ENCODE data around the gene PUS1.
"Not testable (repeated sequence)": the region's sequence is repeated elsewhere in the genome, so short reads cannot be mapped to it uniquely, and the experiment has no call there.

PUS1 gene

DNA sequence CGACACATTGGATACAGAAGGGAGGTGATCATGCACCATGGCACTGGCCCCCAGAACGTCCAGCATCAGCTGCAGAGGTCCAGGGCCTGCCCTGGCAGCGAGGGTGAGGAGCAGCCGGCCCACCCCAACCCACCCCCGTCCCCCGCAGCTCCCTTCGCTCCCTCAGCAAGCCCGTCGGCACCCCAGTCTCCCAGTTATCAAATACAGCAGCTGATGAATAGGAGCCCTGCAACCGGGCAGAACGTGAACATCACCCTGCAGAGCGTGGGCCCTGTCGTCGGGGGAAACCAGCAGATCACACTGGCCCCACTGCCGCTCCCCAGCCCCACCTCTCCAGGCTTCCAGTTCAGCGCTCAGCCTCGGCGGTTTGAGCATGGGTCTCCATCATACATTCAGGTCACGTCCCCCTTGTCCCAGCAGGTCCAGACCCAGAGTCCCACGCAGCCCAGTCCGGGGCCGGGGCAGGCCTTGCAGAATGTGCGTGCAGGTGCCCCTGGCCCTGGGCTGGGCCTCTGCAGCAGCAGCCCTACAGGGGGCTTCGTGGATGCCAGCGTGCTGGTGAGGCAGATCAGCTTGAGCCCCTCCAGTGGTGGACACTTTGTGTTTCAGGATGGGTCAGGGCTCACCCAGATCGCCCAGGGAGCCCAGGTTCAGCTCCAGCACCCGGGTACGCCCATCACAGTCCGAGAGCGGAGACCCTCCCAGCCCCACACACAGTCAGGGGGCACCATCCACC, 31.7 kb downstream of the PUS1 start:
- not testable (repeated sequence) for DNase-seq (ENCODE audit: low spot score)

DNA sequence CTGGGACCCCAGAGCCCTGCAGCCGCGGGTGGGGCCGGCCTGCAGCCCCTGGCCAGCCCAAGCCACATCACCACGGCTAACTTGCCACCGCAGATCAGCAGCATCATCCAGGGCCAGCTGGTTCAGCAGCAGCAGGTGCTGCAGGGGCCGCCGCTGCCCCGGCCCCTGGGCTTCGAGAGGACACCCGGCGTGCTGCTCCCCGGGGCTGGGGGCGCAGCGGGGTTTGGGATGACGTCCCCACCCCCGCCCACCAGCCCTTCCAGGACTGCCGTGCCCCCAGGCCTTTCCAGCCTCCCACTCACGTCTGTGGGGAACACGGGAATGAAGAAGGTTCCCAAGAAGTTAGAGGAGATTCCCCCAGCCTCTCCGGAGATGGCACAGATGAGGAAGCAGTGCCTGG, 32.3 kb downstream of the PUS1 start:
- DNase-seq (ENCODE audit: low spot score): not testable (repeated sequence)

DNA sequence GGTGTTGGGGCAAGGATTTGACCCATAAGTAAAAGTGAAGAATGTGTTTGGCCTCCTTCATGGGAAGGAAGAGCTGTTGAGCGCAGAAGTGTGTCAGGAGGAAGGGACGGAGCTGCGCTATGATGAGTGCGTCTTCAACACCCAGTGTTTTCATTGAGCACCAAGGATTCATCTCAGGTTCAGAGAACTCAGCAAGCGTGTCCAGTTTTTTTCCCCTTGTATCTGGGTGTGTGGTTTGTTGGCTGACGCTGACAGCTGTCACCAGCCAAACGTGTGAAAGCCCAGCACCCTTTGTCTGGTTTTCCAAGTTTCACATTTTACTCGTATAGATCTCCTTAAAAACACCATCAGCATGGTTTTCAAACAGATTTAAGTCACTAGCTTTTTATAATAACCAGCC, 33.0 kb downstream of the PUS1 start:
- no peak for DNase-seq (ENCODE audit: low spot score)

DNA sequence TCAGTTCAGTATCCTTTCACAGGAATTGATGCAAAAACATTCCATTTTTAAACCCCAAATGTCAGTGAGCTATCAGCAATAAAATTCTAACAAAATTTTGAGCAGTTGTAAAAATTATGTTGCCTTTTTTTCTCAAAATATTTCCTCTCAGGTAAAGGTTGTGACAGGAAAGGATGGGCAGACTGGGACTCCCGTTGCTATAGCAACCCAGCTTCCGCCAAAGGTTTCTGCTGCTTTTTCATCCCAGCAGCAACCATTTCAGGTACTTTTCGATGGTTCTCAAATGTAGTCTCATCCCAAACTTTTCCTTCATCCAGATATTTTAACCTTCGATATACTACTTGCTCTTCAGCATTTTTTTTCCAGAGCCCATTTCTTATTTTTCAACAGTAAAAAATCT, 34.3 kb downstream of the PUS1 start:
- DNase-seq (ENCODE audit: low spot score): no peak

DNA sequence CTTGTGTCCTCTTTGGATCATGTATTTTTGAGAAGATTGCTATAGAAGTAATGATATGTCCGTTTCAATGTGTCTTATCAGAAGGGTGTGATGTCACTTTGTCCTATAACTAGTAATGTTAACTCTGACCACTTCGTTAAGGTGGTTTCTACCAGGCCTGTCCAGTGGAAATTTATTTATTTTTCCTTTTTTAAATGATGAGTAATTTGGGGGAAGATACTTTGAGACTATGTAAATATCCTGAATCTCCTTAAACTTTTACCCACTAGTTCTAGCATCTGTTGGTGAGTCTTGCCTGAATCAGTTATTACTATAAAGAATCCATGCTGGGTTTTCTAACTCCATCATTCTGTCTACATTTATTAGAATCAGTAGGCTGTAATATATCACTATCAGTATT, 36.0 kb downstream of the PUS1 start:
- DNase-seq (ENCODE audit: low spot score): no peak

DNA sequence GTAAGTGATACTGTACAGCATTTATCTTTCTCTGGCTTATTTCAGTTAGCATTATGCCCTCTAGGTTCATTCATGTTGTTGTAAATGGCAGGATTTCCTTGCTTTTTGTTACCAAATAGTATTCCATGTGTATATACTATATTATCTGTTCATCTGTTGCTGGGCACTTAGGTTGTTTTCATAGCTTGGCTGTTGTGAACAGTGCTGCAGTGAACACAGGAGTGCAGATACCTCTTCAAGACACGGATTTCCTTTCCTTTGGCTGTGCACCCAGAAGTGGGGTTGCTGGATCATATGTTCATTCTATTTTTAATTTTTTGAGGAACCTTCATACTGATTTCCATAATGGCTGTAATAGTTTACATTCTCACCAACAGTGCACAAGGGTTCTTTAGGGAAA, 42.1 kb downstream of the PUS1 start:
- no peak for DNase-seq (ENCODE audit: low spot score)

DNA sequence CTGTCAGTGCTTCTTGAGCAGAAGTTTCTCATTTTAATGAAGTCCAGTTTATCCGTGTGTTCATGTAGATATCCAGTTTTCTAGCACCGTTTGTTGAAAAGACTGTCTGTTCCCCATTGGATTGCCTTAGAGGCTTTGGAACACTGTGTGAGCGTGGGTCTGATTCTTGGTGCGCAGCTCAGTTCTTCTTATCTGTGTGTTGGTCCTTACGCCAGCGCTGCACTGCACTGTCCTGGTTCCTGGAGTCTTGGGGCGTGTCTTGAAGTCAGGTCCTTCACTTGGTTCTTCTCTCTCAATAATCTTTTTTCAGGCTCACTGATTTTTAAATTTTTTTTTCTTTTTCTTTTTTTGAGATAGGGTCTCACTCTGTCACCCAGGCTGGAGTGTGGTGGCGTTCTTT, 46.2 kb downstream of the PUS1 start:
- no peak for DNase-seq (ENCODE audit: low spot score)

DNA sequence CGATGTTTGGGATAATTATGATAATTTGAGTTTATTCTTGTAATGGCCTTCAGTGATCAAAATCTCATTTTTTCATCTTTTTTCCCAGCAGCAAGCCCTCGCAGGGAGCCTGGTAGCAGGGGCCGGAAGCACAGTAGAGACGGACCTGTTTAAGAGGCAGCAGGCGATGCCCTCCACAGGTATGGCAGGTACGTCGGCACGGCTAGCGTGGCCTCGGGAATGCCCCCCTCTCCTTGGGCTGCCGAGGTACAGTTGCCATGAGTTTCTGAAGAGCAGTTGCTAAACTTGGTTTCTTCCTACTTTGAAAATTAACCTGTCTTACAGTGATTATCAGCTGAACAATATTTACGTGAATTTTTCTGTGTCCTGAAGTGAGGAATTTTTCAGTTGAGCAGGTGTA, 50.5 kb downstream of the PUS1 start:
- DNase-seq (ENCODE audit: low spot score): no peak

DNA sequence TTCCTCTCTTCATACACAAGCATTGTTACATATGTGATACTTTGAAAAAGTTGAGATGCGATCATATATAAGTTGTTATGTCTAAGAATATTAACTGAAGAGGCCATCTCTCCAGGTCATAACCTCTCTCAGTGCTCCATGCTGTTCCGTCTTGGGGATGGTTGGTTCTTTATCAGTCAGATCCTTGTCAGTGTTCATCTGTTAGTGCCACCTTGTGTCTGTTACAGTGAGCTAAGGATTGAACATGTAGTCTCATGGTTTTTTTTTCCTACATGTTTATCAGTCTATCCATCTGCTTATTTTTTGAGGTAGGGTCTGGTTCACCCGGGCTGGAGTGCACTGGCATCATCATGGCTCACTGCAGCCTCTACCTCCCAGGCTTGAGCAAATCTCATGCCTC, 51.2 kb downstream of the PUS1 start:
- DNase-seq (ENCODE audit: low spot score): no peak

DNA sequence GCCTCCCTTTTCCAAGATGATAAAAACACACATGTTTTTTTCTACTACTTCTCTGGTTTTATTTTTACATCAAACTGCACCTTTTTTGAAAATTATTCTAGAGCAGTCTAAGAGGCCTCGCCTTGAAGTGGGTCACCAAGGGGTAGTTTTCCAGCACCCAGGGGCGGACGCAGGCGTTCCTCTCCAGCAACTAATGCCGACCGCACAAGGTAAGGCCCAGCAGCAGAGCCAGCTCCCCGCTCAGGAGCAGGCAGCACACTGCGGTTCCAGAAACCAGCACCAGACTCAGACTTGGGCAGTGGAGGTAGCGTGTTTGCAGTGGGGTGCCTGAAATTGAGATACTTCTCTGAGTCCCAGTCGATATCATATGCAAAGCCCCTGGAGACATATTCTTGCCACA, 52.3 kb downstream of the PUS1 start:
- DNase-seq (ENCODE audit: low spot score): no peak

DNA sequence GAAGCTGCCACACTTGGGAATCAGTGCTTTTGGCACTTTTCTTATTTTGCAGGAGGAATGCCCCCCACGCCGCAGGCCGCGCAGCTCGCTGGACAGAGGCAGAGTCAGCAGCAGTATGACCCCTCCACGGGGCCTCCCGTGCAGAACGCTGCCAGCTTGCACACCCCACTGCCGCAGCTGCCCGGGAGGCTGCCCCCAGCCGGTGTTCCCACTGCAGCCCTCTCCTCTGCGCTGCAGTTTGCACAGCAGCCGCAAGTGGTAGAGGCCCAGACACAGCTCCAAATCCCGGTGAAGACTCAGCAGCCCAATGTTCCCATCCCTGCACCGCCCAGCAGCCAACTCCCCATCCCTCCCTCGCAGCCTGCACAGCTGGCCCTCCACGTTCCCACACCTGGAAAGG, 53.0 kb downstream of the PUS1 start:
- no peak for DNase-seq (ENCODE audit: low spot score)

DNA sequence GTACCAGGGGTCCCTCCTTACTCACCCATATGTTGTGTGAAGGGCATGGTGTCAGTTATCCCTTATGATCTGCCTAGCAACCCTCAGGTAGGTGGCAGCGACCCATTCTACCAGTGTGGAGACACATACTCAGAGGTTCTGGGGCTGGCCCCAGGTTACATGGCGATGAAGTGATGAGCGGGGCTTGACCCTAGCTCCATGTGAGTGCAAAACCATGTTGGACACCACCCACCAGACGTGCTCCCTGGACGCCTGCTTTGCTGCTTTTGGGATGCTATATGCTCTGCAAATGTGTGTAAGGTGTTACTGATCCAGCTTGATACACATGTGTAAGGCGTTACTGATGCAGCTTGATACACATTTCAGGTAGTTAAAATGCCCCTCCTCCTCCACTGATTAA, 54.0 kb downstream of the PUS1 start:
- DNase-seq (ENCODE audit: low spot score): no peak

DNA sequence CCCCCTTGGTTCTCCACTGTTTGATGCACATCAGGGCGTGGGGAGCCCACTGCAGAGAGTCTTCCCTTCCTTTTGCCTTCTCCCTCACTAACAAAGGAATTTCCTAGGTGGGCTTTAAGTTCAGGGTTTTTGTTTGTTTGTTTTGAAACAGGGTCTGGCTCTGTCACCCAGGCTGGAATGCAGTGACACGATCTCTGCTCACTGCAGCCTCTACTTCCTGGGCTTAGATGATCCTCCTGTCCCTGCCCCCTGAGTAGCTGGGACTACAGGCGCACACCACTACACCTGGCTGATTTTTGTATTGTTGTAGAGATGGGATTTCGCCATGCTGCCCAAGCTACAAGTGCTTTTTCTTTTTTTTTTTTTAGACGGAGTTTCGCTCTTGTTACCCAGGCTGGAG, 54.5 kb downstream of the PUS1 start:
- no peak for DNase-seq (ENCODE audit: low spot score)

DNA sequence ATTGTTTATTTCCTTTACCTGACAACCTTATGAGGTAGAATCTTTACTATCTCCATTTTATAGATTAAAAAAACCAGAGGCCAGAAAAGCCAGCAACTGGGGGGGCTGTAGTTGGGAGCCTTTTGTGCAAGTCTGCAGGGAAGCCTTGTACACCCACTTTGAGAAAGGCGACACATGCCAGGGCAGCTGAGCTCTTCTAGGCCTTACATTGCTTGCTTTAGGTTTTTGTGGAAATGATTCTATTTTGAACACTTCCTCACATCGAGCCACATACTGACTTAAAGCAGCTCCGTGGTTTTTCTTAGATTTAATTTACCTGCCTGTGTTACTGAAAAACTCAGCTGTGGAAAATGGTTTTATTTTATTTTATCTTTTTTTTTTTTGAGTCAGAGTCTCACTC, 55.3 kb downstream of the PUS1 start:
- no peak for DNase-seq (ENCODE audit: low spot score)

DNA sequence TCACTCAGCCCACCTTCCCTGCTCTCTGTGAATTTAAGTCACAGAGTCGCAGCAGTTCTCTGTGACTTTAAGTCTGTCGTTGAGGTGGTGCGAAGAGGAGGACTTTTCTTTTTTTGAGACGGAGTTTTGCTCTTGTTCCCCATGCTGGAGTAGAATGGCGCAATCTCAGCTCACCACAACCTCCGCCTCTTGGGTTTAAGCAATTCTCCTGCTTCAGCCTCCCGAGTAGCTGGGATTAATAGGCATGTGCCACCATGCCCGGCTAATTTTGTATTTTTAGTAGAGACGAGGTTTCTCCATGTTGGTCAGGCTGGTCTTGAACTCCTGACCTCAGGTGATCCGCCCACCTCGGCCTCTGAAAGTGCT, 56.4 kb downstream of the PUS1 start:
- not testable (repeated sequence) for DNase-seq (ENCODE audit: low spot score)

DNA sequence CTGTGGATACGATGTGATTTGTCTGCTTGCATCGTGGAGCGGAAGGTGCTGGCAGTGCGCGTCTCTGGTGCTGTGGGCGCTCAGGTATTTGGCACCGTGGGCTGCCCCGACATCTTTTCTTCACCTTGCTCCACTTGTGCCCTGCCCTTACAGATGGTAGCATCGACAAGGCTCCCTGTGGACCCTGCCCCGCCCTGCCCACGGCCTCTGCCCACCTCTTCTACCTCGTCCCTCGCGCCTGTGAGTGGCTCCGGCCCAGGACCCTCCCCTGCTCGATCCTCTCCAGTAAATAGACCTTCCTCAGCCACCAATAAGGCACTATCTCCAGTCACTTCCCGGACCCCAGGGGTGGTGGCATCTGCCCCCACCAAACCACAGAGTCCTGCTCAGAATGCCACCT, 57.3 kb downstream of the PUS1 start:
- no peak for DNase-seq (ENCODE audit: low spot score)

DNA sequence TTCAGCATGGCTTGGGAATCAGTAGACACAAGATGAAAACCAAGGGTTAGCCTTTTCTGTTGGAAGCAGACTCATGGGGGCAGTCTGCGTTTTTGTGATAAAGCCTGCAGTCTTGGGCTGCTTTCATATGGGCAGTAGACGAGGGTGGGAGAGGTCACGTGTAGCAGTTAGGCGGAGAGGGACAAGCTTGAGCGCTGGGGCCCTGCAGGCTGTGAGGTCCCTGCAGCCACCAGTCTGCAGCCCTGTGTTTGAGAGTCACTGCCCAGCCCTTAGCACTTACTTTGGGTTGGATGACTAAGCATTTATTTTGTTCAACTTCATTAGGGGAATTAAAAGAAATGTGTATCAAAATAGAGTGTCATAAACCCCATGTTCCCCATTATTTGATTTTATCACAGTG, 57.8 kb downstream of the PUS1 start:
- no peak for DNase-seq (ENCODE audit: low spot score)

DNA sequence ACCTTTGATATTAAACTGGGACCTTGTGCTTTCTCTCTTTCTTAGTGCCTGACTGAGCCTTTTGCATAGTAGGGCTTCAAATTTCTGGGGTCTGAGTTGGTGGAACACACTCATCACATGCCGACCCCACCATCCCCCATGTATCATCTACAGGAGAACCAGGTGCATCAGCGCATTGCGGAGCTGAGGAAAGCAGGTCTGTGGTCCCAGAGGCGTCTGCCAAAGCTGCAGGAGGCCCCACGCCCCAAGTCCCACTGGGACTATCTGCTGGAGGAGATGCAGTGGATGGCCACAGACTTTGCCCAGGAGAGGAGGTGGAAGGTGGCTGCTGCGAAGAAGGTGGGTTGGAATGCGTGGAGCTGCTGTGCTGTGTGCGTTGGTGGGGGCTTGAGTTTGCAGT, 58.5 kb downstream of the PUS1 start:
- DNase-seq (ENCODE audit: low spot score): no peak

DNA sequence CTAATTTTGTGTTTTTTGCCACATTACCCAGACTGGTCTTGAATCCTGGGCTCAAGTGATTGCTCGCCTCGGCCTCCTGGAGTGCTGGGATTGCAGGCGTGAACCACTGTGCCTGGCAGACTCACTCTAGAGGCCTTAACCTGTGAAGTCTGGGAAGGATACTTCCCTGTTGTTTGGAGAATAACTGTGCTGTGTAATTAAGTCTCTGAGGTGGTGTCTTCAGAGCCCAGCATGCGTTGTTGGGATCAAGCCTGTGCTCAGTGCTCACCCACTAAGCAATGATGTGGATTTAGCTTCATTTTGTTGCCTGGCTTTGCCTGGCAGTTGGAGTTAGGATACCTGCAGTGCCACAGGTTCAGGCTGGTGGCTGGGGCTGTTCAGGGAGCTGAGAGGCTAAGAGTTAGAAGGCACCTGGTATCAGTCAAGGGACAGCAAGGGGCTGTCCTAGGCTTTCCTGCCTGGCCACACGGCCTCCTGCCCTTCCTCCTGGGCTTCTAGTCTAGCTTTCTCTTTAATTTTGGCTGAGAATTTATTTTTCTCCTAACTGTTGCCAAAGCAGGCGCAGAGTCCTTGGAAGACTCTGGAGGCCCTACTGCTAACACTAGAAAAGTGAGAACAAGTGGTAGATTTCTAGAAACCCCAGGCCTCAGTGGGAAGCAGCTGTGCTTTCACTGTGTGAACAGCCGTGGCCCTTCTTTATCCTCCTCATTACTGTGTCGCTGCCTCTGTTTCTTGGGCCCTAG, 59.1 kb downstream of the PUS1 start:
- no peak for DNase-seq (ENCODE audit: low spot score)

DNA sequence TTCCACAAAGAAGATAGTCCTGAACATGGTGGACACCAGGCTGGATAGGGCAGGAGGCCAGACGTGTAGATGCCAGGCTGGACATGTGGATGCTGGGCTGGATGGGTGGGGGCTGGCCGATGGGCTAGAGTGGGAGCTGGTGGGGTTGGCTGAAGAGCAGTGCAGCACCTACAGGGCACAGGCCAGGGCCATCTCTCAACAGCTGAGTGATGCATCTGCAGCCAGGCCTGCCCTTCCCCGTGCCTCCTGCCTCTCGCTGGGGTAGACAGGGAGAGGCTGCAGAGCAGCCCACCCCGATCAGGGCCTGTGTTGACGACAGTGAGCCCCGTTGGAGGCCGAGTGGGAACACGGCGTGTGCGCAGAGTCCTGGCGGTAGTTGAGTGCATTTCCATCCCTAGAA, 59.9 kb downstream of the PUS1 start:
- no peak for DNase-seq (ENCODE audit: low spot score)

DNA sequence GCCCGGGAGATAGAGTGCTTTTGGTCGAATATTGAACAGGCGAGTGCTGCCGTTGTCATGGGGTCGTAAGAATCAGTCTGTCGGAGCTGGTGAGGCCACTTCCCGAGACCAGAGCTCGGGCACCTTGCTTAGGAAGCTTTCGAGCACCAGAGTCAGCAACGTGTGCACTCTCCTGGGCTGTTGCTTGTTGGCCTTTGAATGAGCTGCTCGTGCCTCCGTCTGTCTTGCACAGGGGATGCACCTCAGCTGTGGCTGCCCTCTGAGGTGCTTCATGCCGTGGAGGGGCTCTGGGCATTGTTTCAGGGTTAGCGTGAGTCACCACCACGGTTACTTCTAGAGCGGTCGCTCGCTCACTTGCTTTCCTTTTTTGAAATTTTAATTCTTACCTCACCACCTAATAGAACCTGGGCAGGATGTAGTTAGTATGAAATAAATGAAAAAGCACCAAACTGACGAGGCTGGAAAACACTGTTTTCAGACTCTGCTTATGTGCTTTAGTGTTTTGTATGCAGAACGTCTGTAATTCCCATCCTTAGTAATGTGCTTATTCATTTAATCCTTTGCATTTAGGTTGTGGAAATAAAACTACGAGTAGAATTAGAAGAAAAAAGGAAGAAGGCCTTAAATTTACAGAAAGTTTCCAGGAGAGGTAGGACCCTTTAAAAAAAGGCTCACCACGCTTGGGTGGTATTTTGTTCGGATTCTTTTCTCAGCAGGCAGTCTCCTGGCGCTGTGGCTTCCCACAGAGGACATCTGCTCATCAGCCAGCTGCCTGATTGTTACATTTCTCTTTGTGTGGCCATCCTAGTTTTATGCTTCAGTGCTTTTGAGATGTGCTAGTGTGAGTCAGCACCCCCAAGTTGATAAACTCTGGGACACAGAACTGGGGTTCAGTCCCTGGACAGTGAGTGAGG, 61.2 kb downstream of the PUS1 start:
- no peak for DNase-seq (ENCODE audit: low spot score)

DNA sequence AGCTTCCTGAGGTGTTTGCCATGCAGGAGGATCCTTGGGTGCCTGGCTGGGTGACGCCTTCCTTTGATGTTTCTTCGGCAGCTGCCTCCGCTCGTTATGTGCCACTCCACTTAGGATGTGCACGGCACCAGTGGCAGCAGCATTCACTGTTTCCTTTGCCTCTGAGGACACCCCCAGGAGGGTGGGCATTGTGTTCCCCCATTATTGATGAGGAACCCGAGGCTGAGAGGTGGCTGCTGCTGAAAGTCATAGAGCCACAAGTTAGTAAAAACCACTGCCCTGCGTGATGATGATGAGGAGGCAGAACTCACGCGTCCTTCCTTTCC, 61.9 kb downstream of the PUS1 start:
- DNase-seq (ENCODE audit: low spot score): no peak

DNA sequence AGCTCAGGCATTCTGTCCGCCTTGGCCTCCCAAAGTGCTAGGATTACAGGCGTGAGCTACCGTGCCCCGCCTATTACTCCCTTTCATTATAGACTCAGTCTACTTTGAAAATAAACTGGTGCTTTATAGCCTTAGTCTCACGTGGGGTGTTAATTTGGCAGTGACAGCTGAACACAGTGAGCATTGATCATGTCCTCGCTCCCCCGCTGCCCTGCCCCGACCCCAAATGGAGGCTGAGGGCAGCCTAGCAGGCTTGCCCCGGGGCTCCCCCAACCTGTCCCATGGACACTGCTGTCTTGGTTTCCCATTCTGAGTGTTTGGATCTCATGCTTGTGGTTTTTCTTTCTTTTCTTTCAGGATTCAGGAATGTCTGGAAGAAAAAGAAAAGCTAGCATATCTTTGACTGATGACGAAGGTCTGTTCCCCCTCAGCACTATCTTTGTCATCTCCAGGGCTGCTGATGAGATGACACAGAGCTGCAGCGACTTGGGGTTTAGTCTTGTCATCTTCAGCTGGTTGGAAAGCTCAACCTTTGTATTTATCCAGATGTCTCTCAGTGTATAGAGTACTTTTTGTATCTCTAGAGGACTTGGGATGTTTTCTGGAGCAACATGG, 62.8 kb downstream of the PUS1 start:
- no peak for DNase-seq (ENCODE audit: low spot score)

Data from activated CD4-positive, alpha-beta T cell treated with anti-CD3 and anti-CD28 coated beads, Interleukin-2, Interleukin-4, amounts not matched to agents 100 ng/mL and 50 ng/mL, durations not matched to agents 16 hours and 8 hours (primary cell).